ENCODE results near the gene FBXL17.

- TF ChIP-seq, protein P1, sequence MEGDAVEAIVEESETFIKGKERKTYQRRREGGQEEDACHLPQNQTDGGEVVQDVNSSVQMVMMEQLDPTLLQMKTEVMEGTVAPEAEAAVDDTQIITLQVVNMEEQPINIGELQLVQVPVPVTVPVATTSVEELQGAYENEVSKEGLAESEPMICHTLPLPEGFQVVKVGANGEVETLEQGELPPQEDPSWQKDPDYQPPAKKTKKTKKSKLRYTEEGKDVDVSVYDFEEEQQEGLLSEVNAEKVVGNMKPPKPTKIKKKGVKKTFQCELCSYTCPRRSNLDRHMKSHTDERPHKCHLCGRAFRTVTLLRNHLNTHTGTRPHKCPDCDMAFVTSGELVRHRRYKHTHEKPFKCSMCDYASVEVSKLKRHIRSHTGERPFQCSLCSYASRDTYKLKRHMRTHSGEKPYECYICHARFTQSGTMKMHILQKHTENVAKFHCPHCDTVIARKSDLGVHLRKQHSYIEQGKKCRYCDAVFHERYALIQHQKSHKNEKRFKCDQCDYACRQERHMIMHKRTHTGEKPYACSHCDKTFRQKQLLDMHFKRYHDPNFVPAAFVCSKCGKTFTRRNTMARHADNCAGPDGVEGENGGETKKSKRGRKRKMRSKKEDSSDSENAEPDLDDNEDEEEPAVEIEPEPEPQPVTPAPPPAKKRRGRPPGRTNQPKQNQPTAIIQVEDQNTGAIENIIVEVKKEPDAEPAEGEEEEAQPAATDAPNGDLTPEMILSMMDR (IDR thresholded peaks at IDR 0.05) = no peak
- no peak for TF ChIP-seq EZH2 (IDR thresholded peaks at IDR 0.05; ENCODE audit: borderline replicate concordance, insufficient read depth, low read depth, low read length, poor library complexity, severe bottlenecking)
These were observed 345.4 kb downstream of the FBXL17 start for GRCh38 chr5:108036482-108036881.
